ENCODE results near the gene AFF1.

DNA sequence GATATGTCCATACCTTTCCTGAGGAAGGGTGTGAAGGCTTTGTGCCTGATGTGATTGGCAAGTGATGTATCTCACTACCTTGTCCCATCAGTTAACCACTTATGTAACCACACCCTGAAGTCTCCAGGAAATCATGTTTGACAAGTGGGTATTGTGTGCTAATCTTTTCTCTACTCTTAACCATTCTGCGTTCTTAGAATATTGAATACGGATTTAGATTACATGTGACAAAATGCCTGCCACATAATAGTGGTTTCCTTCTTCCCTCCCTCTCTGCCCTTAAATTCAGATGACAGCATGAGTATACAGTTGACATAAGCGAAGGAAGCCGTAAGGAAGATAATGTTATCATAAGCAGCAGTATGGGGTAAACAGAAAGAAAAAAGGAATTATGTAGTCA, 177.3 kb downstream of the AFF1 start:
- TF ChIP-seq, protein P1, sequence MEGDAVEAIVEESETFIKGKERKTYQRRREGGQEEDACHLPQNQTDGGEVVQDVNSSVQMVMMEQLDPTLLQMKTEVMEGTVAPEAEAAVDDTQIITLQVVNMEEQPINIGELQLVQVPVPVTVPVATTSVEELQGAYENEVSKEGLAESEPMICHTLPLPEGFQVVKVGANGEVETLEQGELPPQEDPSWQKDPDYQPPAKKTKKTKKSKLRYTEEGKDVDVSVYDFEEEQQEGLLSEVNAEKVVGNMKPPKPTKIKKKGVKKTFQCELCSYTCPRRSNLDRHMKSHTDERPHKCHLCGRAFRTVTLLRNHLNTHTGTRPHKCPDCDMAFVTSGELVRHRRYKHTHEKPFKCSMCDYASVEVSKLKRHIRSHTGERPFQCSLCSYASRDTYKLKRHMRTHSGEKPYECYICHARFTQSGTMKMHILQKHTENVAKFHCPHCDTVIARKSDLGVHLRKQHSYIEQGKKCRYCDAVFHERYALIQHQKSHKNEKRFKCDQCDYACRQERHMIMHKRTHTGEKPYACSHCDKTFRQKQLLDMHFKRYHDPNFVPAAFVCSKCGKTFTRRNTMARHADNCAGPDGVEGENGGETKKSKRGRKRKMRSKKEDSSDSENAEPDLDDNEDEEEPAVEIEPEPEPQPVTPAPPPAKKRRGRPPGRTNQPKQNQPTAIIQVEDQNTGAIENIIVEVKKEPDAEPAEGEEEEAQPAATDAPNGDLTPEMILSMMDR (conservative IDR thresholded peaks at IDR 0.05 in 1 of 2, IDR thresholded peaks at IDR 0.05 in 1 of 2; ENCODE audit: extremely low read depth in 1 of 2, insufficient read depth in 1 of 2, low read depth in 1 of 2, low read length in 2 of 2) = no peak
- no peak for TF ChIP-seq EZH2 (IDR thresholded peaks at IDR 0.05; ENCODE audit: borderline replicate concordance, low read length)

All from mammary epithelial cell (primary cell).